HEK293 (cell line): ENCODE measurements around the gene COX17.

Experiments
- CTCF ChIP-seq: fragments of 450-650 bp; formaldehyde crosslinking; IDR thresholded peaks from 2 replicates; pipeline ENCODE4 v1.5.1; 2016; ENCODE audit warnings: missing biosample characterization, missing genetic modification characterization
- GLIS1 ChIP-seq: fragments of 450-650 bp; formaldehyde crosslinking; IDR thresholded peaks from 2 replicates; pipeline ENCODE4 v1.5.1; 2016; ENCODE audit warnings: missing biosample characterization, missing genetic modification characterization
- REST ChIP-seq: fragments of 450-650 bp; formaldehyde crosslinking; IDR thresholded peaks from 2 replicates; pipeline ENCODE4 v1.5.1; 2016; ENCODE audit warnings: missing biosample characterization, missing genetic modification characterization
- ZBTB49 ChIP-seq: fragments of 450-650 bp; formaldehyde crosslinking; IDR thresholded peaks from 2 replicates; pipeline ENCODE4 v1.5.1; 2016; ENCODE audit warnings: missing biosample characterization, missing genetic modification characterization, low read depth
- ZEB2 ChIP-seq: fragments of 450-650 bp; formaldehyde crosslinking; IDR thresholded peaks from 2 replicates; pipeline ENCODE4 v1.5.1; 2016; ENCODE audit warnings: missing biosample characterization, missing genetic modification characterization
- ZFP3 ChIP-seq: fragments of 450-650 bp; formaldehyde crosslinking; IDR thresholded peaks from 2 replicates; pipeline ENCODE4 v1.5.1; 2016; ENCODE audit warnings: low read depth, missing biosample characterization, missing genetic modification characterization
- ZNF558 ChIP-seq: fragments of 450-650 bp; formaldehyde crosslinking; IDR thresholded peaks from 2 replicates; pipeline ENCODE4 v1.5.1; 2016; ENCODE audit warnings: missing biosample characterization, missing genetic modification characterization

GRCh38 chr3:119620899-119621298 lies 56.3 kb downstream of the COX17 start:
- no peak for TF ChIP-seq REST (tag by site-specific recombination)
- no peak for TF ChIP-seq CTCF (tag by site-specific recombination)
- no peak for TF ChIP-seq GLIS1 (tag by site-specific recombination)
- no peak for TF ChIP-seq ZEB2 (tag by site-specific recombination)
- no peak for TF ChIP-seq ZNF558 (tag by site-specific recombination)
- no peak for TF ChIP-seq ZFP3 (tag by site-specific recombination)
- no peak for TF ChIP-seq ZBTB49
